AG09319 (cell line): ENCODE results near the gene GAK.
"Not testable (repeated sequence)": the region's sequence is repeated elsewhere in the genome, so short reads cannot be mapped to it uniquely, and the experiment has no call there.

Experiments
- DNase-seq: peaks from one replicate; pipeline ENCODE4 v3.0.0-alpha.2; 2010; ENCODE audit warnings: low read depth; ENCODE audit errors: extremely low read depth
- TF ChIP-seq, protein P1 (sequence below): IDR thresholded peaks from 2 replicates; pipeline ENCODE4 v1.5.1; 2011; ENCODE audit warnings: low read depth, mild to moderate bottlenecking, inconsistent platforms, low read length, moderate library complexity

GAK gene

DNA sequence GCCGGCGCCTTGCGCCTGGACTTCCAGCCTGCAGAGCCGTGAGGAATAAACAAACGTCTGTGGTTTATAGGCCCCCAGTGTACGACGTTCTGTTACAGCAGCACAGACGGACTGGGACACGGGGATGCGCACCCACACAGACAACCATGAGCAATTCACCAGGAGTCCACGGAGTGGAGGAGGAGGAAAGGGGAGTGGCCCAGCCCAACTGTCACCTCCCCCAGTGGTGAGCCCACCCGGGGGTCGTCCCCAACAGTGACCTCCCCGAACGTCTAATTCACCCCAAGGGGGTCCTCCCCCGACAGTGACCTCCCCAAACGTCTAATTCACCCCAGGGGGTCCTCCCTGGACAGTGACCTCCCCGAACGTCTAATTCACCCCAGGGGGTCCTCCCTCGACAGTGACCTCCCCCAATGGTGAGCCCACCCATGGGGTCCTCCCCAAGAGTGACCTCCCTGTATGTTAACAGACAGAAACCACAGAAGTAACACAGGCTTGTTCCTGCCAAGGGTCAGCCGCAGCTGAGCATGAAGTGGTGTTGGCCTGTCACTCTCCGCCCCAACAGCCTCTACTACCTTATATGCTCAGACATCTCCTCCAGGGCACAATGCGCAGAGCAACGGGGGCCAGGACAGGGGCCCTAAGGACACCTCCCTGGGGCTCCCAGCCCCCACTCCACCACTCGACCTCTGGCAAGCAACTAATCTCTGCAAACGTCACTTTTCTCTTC, 6.2 kb downstream of the GAK start:
- DNase-seq, result no peak
- TF ChIP-seq, protein P1, sequence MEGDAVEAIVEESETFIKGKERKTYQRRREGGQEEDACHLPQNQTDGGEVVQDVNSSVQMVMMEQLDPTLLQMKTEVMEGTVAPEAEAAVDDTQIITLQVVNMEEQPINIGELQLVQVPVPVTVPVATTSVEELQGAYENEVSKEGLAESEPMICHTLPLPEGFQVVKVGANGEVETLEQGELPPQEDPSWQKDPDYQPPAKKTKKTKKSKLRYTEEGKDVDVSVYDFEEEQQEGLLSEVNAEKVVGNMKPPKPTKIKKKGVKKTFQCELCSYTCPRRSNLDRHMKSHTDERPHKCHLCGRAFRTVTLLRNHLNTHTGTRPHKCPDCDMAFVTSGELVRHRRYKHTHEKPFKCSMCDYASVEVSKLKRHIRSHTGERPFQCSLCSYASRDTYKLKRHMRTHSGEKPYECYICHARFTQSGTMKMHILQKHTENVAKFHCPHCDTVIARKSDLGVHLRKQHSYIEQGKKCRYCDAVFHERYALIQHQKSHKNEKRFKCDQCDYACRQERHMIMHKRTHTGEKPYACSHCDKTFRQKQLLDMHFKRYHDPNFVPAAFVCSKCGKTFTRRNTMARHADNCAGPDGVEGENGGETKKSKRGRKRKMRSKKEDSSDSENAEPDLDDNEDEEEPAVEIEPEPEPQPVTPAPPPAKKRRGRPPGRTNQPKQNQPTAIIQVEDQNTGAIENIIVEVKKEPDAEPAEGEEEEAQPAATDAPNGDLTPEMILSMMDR, result no peak

- DNase-seq, result no peak
- TF ChIP-seq, protein P1, result no peak
Observed at GRCh38 chr4:925171-925570, 6.9 kb downstream of the GAK start.

- no peak for DNase-seq
- TF ChIP-seq, protein P1, result no peak
Observed at GRCh38 chr4:924107-925096, 7.7 kb downstream of the GAK start.

- TF ChIP-seq, protein P1, result no peak
- DNase-seq, result no peak
Observed at GRCh38 chr4:921830-922331, 10.2 kb downstream of the GAK start.

- not testable (repeated sequence) for DNase-seq
Observed at GRCh38 chr4:919004-919680, 13.0 kb downstream of the GAK start.

GRCh38 chr4:918591-918990, 13.5 kb downstream of the GAK start:
- not testable (repeated sequence) for DNase-seq

GRCh38 chr4:917992-918391, 14.1 kb downstream of the GAK start:
- TF ChIP-seq, protein P1, result no peak
- DNase-seq, result no peak

DNA sequence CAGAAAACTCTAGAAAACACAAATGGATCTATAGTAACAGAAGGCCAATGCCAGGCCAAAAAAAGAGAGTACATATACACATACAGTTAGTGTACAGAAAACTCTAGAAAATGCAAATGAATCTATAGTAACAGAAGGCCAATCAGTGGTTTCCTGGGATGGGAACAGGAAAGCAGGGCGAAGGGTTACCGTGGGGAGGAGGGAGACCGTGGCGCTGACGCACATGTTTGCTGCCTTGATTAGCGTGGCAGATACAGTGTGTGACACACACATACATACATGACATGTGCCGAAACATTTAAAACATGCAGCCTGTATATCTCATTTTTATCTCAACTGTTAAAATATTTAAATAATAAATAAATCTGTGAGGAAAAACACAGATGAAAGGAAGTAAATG, 14.7 kb downstream of the GAK start:
- DNase-seq, result no peak
- TF ChIP-seq, protein P1, result no peak
